ENCODE measurements around the gene RHBDF1.

RHBDF1 gene

GRCh38 chr16:72561-73548, at the start of gene RHBDF1:
RHBDF1 (minus strand) TSS chr16:72631; CDS start chr16:65015, 7,616 bp downstream.
- DNase-seq: no peak

GRCh38 chr16:120756-121155, 48.3 kb upstream of the RHBDF1 start:
- no peak for DNase-seq

- DNase-seq: no peak
Observed at GRCh38 chr16:119835-120491, 47.5 kb upstream of the RHBDF1 start.

- no peak for DNase-seq
Observed at GRCh38 chr16:119295-119694, 46.9 kb upstream of the RHBDF1 start.

- DNase-seq: no peak
Observed at GRCh38 chr16:118857-119256, 46.4 kb upstream of the RHBDF1 start.

- DNase-seq: peak; percentile 68
Observed at GRCh38 chr16:117379-118365, 45.2 kb upstream of the RHBDF1 start.

- DNase-seq: no peak
Observed at GRCh38 chr16:116015-116414, 43.6 kb upstream of the RHBDF1 start.

- no peak for DNase-seq
Observed at GRCh38 chr16:114327-114726, 41.9 kb upstream of the RHBDF1 start.

GRCh38 chr16:112153-112840, 39.9 kb upstream of the RHBDF1 start:
- no peak for DNase-seq

- peak; percentile 40 for DNase-seq
Observed at GRCh38 chr16:106623-107324, 34.3 kb upstream of the RHBDF1 start.

- no peak for DNase-seq
Observed at GRCh38 chr16:105521-105920, 33.1 kb upstream of the RHBDF1 start.

GRCh38 chr16:104928-105327, 32.5 kb upstream of the RHBDF1 start:
- DNase-seq: no peak

GRCh38 chr16:104355-104754, 31.9 kb upstream of the RHBDF1 start:
- no peak for DNase-seq

- DNase-seq: no peak
Observed at GRCh38 chr16:102060-102855, 29.8 kb upstream of the RHBDF1 start.

- DNase-seq: no peak
Observed at GRCh38 chr16:101586-101985, 29.2 kb upstream of the RHBDF1 start.

GRCh38 chr16:100989-101388, 28.6 kb upstream of the RHBDF1 start:
- DNase-seq: no peak

- no peak for DNase-seq
Observed at GRCh38 chr16:97822-98221, 25.4 kb upstream of the RHBDF1 start.

GRCh38 chr16:96935-97381, 24.5 kb upstream of the RHBDF1 start:
- DNase-seq: peak; percentile 92

GRCh38 chr16:94918-95265, 22.5 kb upstream of the RHBDF1 start:
- DNase-seq: no peak

- no peak for DNase-seq
Observed at GRCh38 chr16:92431-93339, 20.3 kb upstream of the RHBDF1 start.
